GM18505 (cell line): ENCODE data around the gene CCNE1.
"Not testable (repeated sequence)": the region's sequence is repeated elsewhere in the genome, so short reads cannot be mapped to it uniquely, and the experiment has no call there.

ENCODE experiments used
- ATAC-seq: cut with Tn5 transposase; IDR thresholded peaks from one replicate; pipeline ENCODE4 v1.9.1; 2021; ENCODE audit not compliant: unreplicated experiment
- POLR2A ChIP-seq: IDR thresholded peaks from 4 replicates; pipeline ENCODE4 v1.6.1; 2011; ENCODE audit warnings: borderline replicate concordance; ENCODE audit not compliant: insufficient read depth, insufficient read length; ENCODE audit errors: extremely low read depth

CCNE1 gene

GRCh38 chr19:29779921-29780320 lies 31.9 kb upstream of the CCNE1 start:
- TF ChIP-seq POLR2A = no peak
- no peak for ATAC-seq

GRCh38 chr19:29781386-29782259 lies 30.2 kb upstream of the CCNE1 start:
- ATAC-seq = no peak
- no peak for TF ChIP-seq POLR2A

- no peak for ATAC-seq
- TF ChIP-seq POLR2A = no peak
Observed at GRCh38 chr19:29782260-29782580, 29.6 kb upstream of the CCNE1 start.

GRCh38 chr19:29783627-29784190 lies 28.1 kb upstream of the CCNE1 start:
- no peak for TF ChIP-seq POLR2A
- ATAC-seq = no peak

GRCh38 chr19:29784598-29785223 lies 27.1 kb upstream of the CCNE1 start:
- no peak for ATAC-seq
- no peak for TF ChIP-seq POLR2A

GRCh38 chr19:29785360-29785759 lies 26.4 kb upstream of the CCNE1 start:
- no peak for TF ChIP-seq POLR2A
- no peak for ATAC-seq

- ATAC-seq = no peak
- no peak for TF ChIP-seq POLR2A
Observed at GRCh38 chr19:29785955-29786589, 25.7 kb upstream of the CCNE1 start.

- TF ChIP-seq POLR2A = no peak
- ATAC-seq = no peak
Observed at GRCh38 chr19:29787281-29787680, 24.5 kb upstream of the CCNE1 start.

GRCh38 chr19:29789007-29789406 lies 22.8 kb upstream of the CCNE1 start:
- TF ChIP-seq POLR2A = no peak
- no peak for ATAC-seq

- no peak for TF ChIP-seq POLR2A
- no peak for ATAC-seq
Observed at GRCh38 chr19:29793116-29793727, 18.6 kb upstream of the CCNE1 start.

GRCh38 chr19:29794490-29794889 lies 17.3 kb upstream of the CCNE1 start:
- ATAC-seq = not testable (repeated sequence)

- ATAC-seq = no peak
- TF ChIP-seq POLR2A = no peak
Observed at GRCh38 chr19:29795461-29796172, 16.2 kb upstream of the CCNE1 start.

GRCh38 chr19:29796173-29796573 lies 15.6 kb upstream of the CCNE1 start:
- TF ChIP-seq POLR2A = no peak
- ATAC-seq = no peak
